HUES6 (cell line): Measurements from ENCODE around the gene OR5T2.
"Not testable (repeated sequence)": the region's sequence is repeated elsewhere in the genome, so short reads cannot be mapped to it uniquely, and the experiment has no call there.

Experiments used
- H3K27ac ChIP-seq: 2 replicates; pipeline ENCODE4 v1.7.0; 2013; ENCODE audit warnings: low read depth, mild to moderate bottlenecking, low read length, inconsistent platforms
- H3K27me3 ChIP-seq: 2 replicates; pipeline ENCODE4 v1.6.1; 2013; ENCODE audit warnings: low read length; ENCODE audit not compliant: control insufficient read depth, insufficient read depth
- H3K36me3 ChIP-seq: 2 replicates; pipeline ENCODE4 v1.6.1; 2013; ENCODE audit warnings: low read length; ENCODE audit not compliant: control insufficient read depth, insufficient read depth
- H3K4me1 ChIP-seq: 2 replicates; pipeline ENCODE4 v1.6.1; 2013; ENCODE audit warnings: low read length; ENCODE audit not compliant: control insufficient read depth, insufficient read depth
- H3K4me3 ChIP-seq: 2 replicates; pipeline ENCODE4 v1.5.1; 2013; ENCODE audit warnings: low read depth, low read length
- H3K9ac ChIP-seq: one replicate; pipeline ENCODE4 v1.6.1; 2013; ENCODE audit warnings: mild to moderate bottlenecking, low read length
- H3K9me3 ChIP-seq: 2 replicates; pipeline ENCODE4 v1.6.1; 2013; ENCODE audit warnings: low read depth, low read length; ENCODE audit not compliant: control insufficient read depth, insufficient read depth

Gene OR5T2

DNA sequence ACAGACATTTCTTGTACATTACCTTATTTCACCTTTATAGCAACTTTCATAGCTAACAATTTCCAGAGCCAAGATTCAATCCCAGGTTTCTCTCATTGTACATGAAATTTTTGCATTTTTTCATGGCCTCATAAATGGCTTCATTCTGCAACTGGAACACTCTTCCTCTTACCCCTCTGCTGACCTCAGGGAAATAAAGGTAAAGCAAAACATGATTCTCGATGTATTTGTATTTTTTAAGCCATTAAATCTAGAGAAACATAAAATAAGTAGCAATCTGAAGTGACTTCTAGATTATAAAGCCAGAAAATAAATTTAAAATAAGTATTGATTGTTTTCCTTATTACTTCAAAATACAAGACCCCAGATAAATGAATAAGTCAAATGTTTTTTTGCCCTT, at the start of gene OR5T2:
TSS of gene OR5T2 (minus strand) at position 101 of the 400 bp plus-strand sequence. CDS start 1,193 bp downstream, outside the sequence.
- H3K9me3 ChIP-seq, result 0 out of 2 replicates have a peak, but pooled peaks cover 2% of the 10 kb centered on the region
- no peaks in the 10 kb centered on the region for H3K4me1 ChIP-seq
- no peaks in the 10 kb centered on the region for H3K36me3 ChIP-seq
- H3K27me3 ChIP-seq, result no peaks in the 10 kb centered on the region
- no peak within 1 kb of the TSS for H3K9ac ChIP-seq
- H3K4me3 ChIP-seq, result no peak within 1 kb of the TSS
- H3K27ac ChIP-seq, result no peak within 1 kb of the TSS

DNA sequence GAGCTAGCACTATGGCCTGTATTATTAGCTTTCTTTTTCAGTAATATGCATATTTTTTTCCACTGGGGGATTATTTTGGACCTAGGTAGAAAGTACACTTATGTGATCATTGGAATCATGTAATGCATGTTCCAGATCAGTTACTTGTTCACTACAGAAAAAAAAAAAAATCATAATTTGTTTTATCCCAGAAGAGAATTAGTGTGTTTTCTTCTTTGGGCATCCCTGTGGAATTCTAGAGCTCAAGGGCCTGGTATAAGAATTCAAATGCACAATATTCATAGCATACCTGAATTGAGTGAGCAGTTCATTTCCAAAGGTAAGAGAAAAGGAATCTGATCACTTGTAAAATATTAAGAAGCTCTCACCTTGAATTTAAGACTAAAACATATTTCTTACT, 39.8 kb upstream of the OR5T2 start, which contains the start of gene OR5T1:
TSS of gene OR5T1 (plus strand) at position 301 of the 400 bp plus-strand sequence. CDS start 1,485 bp downstream, outside the sequence.
- Histone ChIP-seq H3K4me1 (no peaks in the 10 kb centered on the region), H3K4me3 (no peak within 1 kb of the TSS), H3K9me3 (no peaks in the 10 kb centered on the region), H3K36me3 (no peaks in the 10 kb centered on the region), H3K27me3 (no peaks in the 10 kb centered on the region), H3K27ac (no peak within 1 kb of the TSS), H3K9ac (no peak within 1 kb of the TSS)

DNA sequence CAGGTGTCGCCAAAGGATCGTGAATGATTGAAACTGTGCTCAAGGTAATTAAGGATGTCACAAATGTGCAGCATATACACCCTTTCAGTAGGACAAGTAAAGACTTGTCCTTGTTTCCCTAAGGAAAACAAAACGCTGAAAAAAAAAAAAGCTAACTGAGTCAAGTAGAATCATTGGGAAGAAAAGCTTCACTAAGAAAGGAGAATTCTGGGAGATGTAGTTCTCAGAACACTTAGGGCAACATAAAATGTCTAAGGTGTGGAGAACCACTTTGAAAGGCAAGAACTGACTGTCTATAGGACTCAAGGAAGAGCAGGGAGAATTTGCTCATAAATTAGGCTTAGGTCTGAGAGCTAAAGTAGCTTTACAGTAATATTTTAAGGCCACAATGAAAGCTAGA, 37.0 kb upstream of the OR5T2 start:
- Histone ChIP-seq H3K27me3 (no peaks in the 10 kb centered on the region), H3K27ac (no peak overlapping the region), H3K36me3 (no peaks in the 10 kb centered on the region), H3K9me3 (0 out of 2 replicates have a peak, but pooled peaks cover 3% of the 10 kb centered on the region), H3K4me1 (no peaks in the 10 kb centered on the region), H3K4me3 (no peak overlapping the region), H3K9ac (no peak overlapping the region)

DNA sequence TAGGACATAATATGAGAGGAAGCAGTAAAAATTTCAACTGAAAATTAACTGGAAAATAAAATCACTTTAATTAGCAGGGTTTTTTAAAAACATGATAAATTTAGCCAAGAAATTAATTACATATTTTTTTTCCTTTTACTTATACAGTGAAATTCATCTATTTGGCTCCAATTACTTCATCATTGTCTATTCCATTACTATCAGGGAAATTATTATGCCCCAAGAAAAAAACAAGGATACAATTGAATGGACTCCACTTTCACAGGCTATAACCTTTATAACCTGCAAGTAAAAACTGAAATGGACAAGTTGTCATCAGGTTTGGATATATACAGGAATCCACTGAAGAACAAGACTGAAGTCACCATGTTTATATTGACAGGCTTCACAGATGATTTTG, 17.9 kb upstream of the OR5T2 start, which contains the start of gene OR5T3:
TSS of gene OR5T3 (plus strand) at position 301 of the 400 bp plus-strand sequence. CDS start at position 301, 0 bp downstream.
- Histone ChIP-seq H3K27ac (no peak within 1 kb of the TSS), H3K27me3 (no peaks in the 10 kb centered on the region), H3K4me1 (no peaks in the 10 kb centered on the region), H3K36me3 (no peaks in the 10 kb centered on the region), H3K4me3 (no peak within 1 kb of the TSS), H3K9ac (no peak within 1 kb of the TSS), H3K9me3 (no peaks in the 10 kb centered on the region)

DNA sequence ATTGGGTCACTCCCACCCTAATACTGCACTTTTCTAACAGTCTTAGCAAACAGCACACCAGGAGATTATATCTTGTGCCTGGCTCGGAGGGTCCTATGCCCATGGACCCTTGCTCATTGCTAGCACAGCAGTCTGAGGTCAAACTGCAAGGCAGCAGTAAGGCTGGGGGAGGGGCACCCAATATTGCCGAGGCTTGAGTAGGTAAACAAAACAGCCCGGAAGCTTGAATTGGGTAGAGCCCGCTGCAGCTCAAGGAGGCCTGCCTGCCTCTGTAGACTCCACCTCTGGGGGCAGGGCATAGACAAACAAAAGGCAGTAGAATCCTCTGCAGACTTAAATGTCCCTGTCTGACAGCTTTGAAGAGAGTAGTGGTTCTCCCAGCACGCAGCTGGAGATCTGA, 14.3 kb downstream of the OR5T2 start:
- H3K4me3 ChIP-seq, H3K9ac ChIP-seq, H3K4me1 ChIP-seq: not testable (repeated sequence)

DNA sequence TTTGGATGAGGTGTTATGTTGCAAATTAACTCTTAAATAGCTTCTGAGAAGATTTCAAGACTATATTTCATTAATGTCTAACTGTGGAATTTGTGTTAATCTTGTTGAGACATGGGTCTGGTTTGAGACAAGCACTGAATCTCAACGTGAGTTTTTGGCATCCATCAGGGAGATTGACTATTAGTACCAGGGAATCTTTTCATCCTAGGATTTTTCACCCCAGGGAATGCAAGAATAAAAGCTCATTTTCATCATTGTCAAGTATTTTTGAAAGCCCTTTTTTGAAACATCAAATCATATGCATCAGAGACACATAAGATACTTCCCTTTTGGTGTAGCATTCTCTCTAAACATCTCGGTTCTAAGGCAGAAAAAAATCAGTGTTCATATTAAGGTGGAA, 19.5 kb downstream of the OR5T2 start:
- Histone ChIP-seq H3K36me3 (no peaks in the 10 kb centered on the region), H3K27ac (no peak overlapping the region), H3K9me3 (peaks cover 14% of the 10 kb centered on the region), H3K4me1 (no peaks in the 10 kb centered on the region), H3K27me3 (no peaks in the 10 kb centered on the region), H3K9ac (no peak overlapping the region), H3K4me3 (no peak overlapping the region)

More for the DNA sequence above, 14.3 kb downstream of the OR5T2 start:
- peaks cover 24% of the 10 kb centered on the region for H3K9me3 ChIP-seq
- not testable (repeated sequence) for H3K27ac ChIP-seq, H3K36me3 ChIP-seq, H3K27me3 ChIP-seq

DNA sequence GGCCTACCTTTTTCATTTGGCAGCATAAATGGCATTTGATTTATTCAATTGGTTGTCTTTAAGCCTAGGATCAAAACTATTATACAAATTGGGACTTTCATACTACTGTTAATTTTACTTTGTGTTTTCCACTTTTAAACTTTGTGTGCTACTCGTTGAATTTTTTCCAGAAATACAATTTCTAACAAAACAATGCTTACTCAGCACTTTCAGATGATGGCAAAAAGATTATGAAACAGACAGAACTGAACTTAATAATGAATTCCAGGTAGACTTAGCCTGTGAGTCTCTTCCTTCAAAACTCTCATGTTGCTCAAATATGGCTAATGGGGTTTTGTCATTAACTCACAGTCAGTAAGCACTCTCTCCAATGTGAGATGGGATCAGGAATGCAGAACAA, 26.3 kb downstream of the OR5T2 start:
- Histone ChIP-seq H3K9ac (no peak overlapping the region), H3K27me3 (no peaks in the 10 kb centered on the region), H3K36me3 (no peaks in the 10 kb centered on the region), H3K4me1 (no peaks in the 10 kb centered on the region), H3K27ac (no peak overlapping the region), H3K9me3 (peaks cover 5% of the 10 kb centered on the region), H3K4me3 (no peak overlapping the region)

DNA sequence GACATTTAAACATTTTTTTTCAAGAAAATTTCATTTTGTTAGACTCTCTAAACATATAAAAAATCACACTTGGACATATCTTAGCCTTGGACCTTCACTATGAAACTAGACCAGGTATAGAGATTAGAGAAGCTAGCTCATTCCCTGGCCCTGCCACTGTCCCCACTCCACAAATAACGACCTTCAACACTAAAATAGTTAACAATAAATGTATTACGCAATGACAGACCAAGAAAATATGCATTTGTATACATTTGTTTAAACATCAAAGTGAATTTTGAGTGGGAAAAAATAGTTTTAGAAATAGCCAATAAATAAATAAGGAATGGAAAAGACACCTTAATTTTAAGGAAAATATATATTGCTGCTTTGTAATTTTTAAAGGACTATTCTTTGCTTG, 36.7 kb downstream of the OR5T2 start:
- H3K9me3 ChIP-seq, result no peaks in the 10 kb centered on the region

DNA sequence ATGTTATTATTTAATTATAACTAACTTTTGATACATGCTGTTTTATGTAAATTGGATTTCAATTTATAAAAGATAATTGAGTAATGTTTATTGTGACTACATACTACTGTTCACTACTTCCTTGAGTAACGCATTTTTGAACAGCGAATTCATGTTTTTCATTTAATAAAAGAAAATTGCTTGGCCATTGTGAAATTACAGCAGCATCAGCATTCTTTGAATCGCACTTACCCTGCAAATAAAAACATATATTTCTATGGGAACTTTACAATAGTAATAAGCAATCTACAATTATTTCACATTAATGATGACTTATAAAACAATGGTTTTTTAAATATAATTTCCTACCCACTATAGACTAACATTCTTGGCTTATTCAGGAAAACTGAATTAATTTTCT, 37.4 kb downstream of the OR5T2 start:
- no peaks in the 10 kb centered on the region for H3K27me3 ChIP-seq
- no peaks in the 10 kb centered on the region for H3K4me1 ChIP-seq
- H3K27ac ChIP-seq, result no peak overlapping the region
- H3K9ac ChIP-seq, result no peak overlapping the region
- H3K36me3 ChIP-seq, result no peaks in the 10 kb centered on the region
- H3K4me3 ChIP-seq, result no peak overlapping the region
- H3K9me3 ChIP-seq, result no peaks in the 10 kb centered on the region

More for the DNA sequence above, 36.7 kb downstream of the OR5T2 start:
- H3K4me3 ChIP-seq, result no peak overlapping the region
- no peaks in the 10 kb centered on the region for H3K27me3 ChIP-seq
- H3K27ac ChIP-seq, result no peak overlapping the region
- no peaks in the 10 kb centered on the region for H3K36me3 ChIP-seq
- no peak overlapping the region for H3K9ac ChIP-seq
- H3K4me1 ChIP-seq, result no peaks in the 10 kb centered on the region

DNA sequence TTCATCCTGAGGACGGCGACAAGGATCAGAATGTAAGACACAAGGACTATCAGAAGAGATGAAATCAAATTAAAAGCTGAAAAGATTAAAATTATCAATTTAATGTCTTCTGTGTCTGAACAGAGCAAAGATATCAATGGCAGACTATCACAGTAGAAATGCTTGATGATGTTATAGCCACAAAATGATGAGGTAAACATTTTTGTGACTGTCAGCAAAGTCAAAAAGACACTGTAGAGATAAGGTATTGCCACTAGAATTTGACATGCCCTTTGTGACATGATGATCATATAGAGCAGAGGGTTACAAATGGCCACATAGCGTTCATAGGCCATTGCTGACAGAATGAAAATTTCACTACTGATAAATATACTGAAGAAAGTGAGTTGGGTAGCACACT, 45.5 kb downstream of the OR5T2 start:
- H3K9ac ChIP-seq, result no peak overlapping the region
- H3K27ac ChIP-seq, result no peak overlapping the region
- no peak overlapping the region for H3K4me3 ChIP-seq
- peaks cover 6% of the 10 kb centered on the region; the same call in 1 of the 2 replicates for H3K9me3 ChIP-seq
- H3K27me3 ChIP-seq, result no peaks in the 10 kb centered on the region
- no peaks in the 10 kb centered on the region for H3K36me3 ChIP-seq
- H3K4me1 ChIP-seq, result no peaks in the 10 kb centered on the region

DNA sequence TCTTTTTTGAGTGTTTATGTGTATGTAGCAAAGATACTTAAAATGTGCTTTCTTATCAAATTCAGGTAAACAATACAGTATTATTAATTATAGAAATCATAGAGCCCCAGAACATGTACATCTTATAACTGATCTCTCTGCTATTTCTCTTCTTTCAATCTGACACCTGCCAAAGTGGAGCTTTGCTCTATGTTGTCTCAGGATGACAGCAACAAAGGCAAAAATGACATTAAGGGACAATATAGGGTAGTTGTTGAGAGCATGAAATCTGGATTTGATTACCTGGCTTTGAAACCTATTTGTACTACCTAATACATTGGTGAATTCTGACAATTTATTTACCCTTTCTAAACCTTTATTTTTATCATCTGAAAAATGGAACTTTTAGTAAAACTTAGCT, 50.6 kb downstream of the OR5T2 start:
- Histone ChIP-seq H3K9ac (no peak overlapping the region), H3K27me3 (no peaks in the 10 kb centered on the region), H3K4me3 (no peak overlapping the region), H3K4me1 (no peaks in the 10 kb centered on the region), H3K36me3 (no peaks in the 10 kb centered on the region), H3K9me3 (peaks cover 15% of the 10 kb centered on the region), H3K27ac (no peak overlapping the region)
